NCI-H510A treated with DMSO at 0.1 percent for 48 hours (cell line): Measurements from ENCODE around the gene MRPL16.
"Not testable (repeated sequence)": the region's sequence is repeated elsewhere in the genome, so short reads cannot be mapped to it uniquely, and the experiment has no call there.

Experiments used
- DNase-seq: peaks from one replicate; lab custom pipeline; 2025; lab: John Stamatoyannopoulos, UW

Gene MRPL16

DNA sequence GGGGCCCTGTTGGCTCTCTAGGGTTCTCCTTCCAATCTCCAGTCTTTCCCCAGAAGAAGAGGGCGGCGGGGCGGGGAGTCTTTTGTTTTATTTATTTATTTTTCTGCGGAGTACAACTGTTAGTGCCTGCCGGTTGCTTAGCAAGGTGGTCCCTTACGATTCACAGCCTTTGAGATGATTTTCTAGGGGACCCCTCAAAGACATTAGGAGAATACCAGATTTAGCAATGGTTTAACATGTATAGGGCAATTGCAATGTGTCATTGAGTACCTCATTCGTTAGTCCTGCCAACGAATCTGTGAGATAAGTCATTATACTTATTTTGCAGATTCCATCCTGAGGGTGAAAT, 307 bp upstream of the MRPL16 start:
- no peak for DNase-seq

DNA sequence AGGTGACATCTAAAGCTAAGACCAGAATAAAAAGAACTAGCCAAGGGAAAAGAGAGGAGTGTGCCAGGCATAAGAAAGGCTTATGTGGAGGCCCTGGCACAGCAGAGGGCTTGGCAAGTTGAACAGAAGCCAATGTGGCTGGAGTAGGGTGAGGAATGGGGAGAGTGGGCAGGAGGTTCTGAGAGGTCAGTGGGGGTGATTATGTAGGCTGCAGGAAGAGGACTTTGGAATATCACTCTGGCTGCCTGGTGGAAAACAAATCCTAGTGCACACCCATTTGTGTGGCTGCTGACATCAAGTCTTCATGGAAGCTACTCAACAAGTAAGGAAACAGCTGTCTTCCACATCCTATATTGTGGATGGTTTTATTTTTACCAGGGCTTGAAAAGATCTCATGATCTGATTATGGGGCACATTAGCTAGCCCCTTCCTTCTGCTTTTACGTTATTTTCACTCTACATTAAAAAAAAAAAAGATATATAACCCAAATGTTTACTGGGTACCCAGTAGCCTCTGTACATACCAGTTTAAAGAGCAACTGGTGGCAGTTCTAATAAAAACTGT, 3.4 kb downstream of the MRPL16 start:
- DNase-seq = no peak

DNA sequence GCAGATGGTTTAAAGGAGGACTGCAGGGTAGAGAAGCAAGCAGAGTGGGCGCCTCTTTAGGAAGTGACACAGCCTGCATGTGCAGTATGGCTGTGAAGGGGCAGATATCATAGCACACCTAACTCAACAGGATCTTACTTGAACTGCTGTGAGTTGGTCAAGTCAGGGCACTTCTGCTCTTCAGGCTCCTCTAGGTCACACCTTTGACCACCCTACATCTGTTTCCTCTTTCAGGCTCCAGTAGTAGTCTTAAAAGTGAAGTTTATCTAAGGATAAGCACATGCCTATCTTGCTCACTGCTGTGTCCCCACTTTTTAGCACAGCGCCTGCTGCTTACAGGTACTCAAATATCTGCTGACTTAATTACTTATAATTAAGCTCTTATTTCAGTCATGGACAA, 6.5 kb downstream of the MRPL16 start:
- DNase-seq = no peak

DNA sequence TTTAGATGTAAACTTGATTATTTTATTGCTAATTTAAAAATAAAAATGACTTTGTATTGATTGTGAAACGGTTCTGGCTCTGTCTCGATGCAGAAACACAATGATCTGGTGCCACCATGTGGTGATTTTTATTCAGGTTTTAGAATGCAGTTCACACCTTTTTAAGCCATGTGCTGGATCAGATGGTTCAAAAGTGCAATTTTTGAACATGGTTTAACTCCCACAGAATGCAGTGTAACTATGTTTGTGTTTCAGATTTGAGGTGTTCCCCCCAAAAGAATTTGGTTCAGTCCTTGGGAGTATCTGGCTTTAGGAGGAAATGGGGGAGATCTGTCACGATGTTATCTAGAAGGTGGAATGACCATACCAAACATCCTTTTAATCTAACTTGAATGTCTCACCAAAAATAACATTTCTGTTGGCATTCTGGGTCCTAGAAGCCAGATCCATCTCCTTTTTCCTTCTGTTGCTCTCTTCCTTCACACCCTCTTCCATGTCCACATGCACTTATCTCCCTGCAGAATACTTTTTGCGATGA, 7.9 kb downstream of the MRPL16 start:
- DNase-seq = peak; percentile 29

DNA sequence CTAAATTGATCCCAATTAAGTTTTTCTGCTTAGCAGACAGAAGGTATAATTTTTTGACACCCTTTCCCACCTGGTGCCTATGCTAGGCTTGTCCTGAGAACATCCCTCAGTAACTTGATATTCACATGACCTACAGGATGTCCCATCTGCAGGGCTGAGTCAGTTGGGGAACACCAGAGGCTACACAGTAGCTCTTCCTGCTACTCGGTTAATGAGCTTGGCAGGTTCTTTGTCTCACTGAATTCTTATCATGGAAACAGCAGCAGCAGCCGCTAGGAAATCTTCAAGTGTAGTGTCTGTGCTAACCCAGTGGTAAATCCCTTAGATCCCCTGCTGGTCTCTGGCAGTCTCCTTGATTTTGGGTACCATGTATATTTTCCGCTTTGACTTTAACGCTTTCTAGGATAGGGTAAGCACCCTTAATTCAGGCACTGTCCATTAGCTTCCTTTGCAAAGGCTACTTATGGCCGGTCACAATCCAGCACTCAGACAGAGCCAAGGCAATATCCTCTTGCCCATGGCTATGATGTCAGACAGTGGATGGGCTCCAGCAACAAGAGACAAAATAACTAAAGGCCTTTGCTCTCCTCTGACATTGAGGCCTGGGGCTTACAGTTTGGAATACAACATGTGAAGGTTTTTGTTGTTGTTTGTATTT, 8.5 kb downstream of the MRPL16 start:
- no peak for DNase-seq

DNA sequence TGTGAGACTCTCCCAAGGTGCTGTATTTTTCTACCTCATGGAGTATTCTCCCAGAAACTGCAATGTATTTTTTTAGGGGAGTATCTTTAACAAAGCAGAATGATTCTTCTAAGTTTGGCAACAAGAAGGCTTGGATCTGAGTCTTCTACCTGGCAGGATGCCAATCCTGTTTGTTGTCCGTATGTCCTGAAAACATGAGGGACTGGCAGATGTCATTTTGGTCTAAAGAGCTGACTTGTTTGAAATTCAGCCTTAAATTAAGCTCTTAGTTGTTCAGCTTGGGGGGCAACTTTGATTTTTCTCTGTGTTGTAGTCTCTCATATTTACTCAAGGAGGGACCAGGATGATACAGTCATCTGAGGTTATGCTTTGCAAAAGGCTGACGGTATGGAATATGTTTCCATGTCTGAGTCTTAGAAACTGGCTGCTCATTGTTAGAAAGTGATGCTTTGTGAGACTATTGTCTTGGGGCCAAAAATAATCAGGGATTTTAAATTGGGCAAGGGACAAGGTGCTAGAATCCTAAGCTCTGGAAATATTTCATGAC, 9.3 kb downstream of the MRPL16 start:
- DNase-seq = no peak

DNA sequence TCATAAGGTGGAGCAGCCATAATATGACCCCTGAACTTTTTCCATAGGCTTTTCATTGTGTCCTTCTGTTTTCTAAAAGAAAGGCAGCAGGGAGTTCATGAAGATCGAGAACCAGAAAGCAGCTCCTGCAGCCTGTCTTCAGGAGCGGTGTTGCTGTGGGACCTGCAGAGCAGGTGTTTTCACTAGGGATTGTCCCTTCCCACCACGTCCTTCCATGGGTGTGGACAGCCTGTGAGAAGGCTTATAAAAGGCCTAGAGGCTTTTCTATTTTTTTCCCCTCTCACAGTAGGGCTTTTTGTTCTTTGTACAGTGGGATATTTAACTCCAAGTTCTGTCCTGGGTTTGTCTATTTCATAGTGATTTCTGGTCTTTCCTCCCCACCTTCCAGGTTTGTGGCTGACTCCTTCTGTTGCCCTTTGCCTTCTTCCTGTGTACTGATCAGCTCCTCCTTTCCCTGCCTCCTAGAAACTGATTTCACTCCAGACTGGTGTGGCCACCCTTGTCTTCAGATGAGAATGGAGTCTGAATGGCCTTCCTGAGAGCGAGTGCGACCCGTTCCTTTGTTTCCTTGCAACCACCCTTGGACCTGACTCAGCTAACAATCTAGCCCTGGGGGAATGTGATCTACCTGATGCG, 10.1 kb downstream of the MRPL16 start:
- no peak for DNase-seq

DNA sequence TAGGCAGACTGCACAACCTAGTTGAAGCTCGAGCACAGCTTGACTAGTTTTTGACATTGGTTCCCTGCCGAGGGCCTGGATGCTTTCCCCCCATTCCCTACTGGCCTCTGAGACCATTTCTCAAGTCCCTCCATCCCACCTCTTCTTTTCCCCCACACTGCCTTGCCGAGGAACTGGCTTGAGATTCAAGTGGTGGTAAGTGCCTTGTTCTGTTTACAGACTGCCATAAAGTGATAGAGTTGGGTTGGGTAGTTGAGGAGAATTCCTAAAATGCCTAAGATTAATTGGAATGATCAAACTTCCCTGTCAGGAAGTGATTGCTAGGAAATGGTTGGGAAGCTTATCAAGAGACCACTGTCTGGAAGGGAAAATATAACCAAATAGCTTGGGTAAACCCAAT, 16.2 kb downstream of the MRPL16 start:
- no peak for DNase-seq

DNA sequence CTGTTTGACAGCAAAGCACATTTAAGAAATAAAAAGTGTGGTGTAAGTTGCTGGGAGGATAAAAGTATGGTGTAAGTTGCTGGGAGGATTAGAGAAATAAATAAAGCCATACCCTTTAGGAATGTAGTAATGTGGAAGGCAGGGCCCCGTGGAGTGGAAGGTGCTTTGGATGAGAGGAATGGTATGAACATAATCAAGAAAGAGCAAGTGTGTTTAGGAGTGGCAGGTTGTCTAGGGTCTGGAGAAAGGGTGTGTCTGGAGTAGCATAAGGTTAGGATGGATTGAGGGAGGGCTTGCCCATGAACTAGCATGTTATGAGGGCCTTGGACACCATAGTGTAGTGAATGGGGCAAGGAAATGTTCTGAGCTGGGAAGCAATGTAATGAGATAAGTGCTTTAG, 18.1 kb downstream of the MRPL16 start:
- no peak for DNase-seq

DNA sequence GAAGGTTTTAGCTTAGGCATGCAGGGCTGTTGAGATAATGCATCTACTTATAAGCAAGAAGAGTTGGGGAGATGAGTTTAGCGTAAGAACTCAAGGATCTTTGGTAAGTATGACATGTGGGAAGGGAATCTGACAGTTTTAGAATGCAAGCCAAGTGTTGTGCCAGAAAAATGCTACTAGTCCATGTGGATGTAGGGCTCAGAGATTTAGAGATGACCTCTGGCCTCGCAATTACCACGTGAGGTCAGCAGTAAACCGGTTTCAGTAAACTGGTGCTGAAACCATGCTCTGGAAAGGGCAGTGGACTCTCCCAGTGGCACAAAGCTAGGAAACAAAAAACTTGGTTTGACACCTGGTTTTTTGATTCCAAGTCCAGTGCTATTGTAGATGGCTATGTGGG, 18.9 kb downstream of the MRPL16 start:
- DNase-seq = no peak

DNA sequence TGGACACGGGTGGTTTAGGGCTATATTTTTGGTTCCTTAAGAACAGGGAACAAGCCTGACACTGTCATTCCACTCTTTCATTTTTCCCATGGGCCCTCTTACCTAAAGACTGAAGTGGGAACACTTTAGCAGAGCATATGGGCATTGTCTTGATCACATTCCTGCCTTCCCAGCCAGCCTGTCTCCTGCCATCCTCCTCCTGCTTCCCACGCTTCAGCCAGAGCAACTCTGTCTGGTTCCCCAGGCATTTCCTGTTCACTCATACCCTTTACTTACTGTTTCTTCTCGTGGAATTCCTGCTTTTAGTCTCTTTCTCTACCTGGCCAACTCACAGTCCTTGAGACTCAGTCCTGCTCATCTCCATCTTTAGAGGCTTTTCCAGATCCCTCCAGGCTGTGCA, 22.8 kb downstream of the MRPL16 start:
- no peak for DNase-seq

DNA sequence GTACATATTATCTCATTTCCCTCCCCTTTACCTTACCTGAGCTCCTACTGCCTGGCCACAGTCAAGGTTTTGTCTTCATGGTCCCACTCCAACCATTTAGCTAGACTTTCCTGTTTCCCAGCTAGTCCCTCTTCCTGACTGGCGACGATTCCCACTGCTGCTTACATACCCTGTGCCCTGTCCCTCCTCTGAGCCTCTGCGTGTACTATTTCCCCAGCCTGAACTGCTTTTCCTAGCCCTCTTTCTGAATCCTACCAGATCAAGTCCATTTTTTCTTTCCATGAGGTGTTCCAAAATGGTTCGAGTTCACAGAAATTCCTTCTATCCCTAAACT, 23.4 kb downstream of the MRPL16 start:
- DNase-seq = no peak

DNA sequence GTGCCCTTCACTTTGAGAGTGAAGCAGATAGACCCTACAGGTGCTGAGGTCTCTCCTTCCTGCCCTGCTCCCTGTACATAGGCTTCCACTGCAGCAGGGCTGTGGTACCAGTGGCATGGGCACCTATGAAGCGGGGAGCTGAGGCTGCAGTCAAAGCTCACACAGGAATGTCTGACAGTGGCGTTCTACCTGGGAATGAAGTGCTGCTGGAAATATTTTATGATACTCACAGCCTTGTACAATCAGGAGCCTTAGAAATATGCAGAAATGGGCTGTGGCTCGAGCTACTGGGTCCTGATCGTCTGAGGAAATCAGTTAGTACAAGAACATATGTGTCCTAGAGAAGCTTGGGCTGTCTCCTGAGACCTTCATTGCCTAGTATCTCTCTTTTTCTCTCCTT, 24.8 kb downstream of the MRPL16 start:
- no peak for DNase-seq

DNA sequence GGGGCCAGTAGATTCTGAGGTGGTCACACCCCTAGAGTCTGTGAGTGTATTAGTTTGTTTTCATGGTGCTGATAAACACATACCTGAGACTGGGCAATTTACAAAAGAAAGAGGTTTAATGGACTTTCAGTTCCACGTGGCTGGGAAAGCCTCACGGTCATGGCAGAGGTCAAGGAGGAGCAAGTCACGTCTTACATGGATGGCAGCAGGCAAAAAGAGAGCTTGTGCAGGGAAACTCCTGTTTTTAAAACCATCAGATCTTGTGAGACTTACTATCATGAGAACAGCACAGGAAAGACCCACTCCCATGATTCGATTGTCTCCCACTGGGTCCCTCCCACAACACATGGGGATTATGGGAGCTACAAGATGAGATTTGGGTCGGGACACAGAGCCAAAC, 26.1 kb downstream of the MRPL16 start:
- DNase-seq = not testable (repeated sequence)

DNA sequence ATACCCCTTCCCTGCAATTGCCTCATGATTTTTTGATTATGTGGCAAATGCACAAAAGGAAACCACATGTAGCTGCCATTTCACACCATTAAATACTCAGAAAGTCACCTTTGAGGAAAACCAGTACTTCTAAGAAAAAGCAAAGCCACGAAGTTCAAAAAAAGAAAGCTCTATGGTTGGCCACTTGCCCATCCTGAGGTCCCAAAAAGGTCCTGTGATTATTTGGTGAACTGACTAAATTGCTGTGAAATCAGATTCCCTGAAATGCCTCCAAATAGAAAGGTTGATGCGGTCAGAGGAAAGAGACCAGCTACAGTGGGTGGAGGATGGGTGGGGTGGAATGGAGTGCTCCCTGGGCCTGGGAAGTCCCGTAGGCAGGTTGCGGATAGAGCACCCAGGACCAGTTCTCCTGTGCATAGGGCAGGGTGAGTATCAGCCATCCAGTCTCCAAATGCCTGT, 26.9 kb downstream of the MRPL16 start:
- DNase-seq = no peak

DNA sequence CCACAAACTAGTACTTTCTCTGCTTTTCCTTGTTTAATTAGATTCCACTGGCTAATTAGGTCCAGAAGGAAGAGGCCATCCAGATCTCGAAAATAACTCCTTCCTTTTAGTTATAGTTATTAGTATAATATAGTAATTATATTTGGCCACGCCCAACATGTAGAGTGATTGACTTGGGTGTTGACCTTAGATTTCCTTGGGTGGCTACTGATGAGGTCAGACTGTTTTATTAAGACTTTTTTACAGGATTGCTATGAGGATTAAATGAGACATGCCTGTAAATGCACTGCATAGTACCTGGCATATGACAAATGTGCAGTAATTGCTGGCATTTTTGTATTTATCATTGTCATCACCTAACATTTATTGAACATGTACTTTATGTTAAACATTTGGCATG, 28.5 kb downstream of the MRPL16 start:
- DNase-seq = no peak

DNA sequence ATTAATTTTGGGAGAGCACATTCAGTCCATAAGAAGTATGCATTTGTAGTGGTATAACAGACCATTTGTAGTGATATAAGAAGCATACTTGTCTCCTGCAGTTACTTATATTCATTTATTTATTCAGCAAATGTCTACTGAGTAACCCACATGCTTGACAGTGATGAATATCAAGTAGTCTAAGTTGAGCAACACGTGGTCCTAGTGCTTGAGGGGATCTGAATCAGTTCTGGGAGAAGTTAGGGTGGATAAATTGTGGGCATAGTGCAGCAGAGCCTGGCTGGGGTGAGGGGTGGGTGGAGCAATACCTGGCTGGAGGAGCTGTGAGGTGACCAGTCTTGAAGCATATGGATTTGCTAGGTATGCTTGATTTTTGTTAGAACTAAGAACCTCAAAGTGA, 31.1 kb downstream of the MRPL16 start:
- no peak for DNase-seq

DNA sequence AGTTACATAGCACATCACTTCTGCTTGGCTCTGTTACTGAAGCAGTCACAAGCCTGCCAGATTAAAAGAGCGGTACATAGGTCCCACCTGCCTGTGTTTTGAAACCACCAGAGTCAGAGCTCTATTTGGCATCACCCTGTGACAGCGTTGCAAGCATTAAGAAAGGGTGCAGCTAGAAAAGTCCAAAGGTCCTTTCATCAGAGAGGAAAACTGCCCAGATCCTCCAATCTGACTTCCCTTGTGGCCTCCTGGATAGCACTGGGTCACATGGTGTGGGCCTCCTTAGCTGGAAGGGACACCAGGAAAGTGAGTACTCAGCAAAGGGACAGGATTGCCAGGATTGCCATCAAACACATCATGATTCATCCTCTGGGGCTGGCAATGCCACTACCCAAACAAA, 32.5 kb downstream of the MRPL16 start:
- DNase-seq = no peak

DNA sequence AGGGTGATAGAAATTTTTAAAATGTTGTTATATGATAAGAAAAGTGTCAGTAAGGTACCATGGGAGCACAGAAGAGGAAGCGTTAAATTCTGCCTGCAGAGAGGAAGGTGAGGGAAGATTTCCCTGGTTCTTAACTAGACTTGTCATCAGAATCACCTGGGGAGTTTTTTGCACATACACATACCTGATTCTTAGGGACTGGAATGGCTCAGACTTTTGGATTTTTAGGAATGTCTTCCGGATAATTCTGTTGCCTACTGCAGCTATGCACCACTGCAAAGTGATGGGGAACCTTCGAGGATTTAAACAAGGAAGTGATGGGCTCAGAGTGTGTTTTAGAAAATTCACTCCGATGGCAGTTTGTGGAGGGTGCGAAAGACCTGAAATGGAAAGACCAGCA, 33.5 kb downstream of the MRPL16 start:
- DNase-seq = no peak

DNA sequence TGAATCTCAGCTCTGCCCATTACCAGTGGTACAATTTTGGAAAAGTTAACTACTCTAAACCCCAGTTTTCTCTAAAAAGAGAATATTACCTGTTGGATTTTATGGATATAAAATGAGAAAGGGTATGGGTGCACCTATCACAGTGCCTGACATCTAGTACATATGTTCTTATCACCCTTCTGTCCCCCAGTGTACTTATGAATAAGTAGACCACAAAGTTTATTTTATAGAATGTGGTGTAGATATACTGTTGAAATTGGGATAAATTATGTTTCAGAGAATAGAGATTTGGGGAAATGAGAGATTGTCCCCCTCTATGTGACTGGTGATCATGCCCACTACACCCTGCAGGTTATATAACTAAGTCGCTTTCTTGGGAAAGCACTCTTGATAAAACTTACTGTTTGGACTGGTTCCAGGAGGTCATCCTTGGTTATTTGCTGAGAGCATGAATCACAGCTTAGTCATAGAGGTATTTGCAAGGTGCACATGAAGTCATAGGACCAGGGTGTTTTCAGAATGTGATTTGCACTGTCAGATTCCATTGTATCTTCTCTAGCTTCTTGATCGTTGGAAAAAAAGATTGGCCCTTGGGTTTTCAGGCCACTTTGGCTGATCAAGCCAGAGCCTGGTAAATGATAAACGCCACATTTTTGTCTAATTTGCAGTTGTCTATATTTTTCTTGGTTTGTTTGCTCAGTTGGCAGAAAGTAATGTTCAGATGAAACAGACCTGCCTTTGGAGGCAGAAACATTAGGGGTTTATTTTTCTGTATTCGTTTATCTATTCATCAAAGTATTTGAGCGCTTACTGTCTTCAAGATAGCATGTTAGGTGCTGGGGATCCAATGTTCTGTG, 34.1 kb downstream of the MRPL16 start:
- no peak for DNase-seq

DNA sequence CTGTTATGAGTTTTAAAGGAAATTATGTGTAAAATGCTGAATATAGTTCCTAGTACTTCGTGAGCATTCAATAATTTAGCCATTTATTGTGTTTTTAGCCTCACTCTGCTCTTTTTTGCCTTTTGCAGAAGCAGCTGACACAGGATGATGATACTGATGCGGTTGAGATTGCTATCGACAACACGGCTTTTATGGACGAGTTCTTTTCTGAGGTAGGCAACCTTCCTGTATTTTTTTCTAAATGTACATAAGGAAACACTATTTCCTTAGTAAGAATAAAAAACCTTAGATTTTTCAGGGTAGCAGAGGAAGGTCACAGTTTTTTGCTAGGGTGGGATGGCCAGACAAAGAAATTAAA, 37.5 kb downstream of the MRPL16 start:
- DNase-seq = no peak

DNA sequence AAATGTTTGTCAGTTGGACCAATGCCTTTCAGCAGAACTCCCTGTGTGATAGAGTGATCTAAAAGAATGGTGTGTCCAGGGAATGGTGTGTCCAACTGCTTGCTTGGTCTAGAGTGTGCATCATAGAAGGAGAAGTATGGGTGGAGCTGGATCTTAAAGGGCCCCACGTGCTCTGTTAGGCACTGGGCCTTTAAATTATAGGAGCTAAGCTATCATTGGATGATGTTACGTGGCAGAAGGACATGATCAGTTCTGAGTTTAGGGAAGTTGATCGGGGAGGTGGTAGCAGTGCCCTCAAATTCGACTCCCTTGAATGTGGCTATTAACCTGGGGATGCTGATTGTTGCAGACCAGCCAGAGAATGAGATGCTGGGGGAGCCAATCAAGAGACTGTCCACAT, 39.0 kb downstream of the MRPL16 start:
- no peak for DNase-seq

DNA sequence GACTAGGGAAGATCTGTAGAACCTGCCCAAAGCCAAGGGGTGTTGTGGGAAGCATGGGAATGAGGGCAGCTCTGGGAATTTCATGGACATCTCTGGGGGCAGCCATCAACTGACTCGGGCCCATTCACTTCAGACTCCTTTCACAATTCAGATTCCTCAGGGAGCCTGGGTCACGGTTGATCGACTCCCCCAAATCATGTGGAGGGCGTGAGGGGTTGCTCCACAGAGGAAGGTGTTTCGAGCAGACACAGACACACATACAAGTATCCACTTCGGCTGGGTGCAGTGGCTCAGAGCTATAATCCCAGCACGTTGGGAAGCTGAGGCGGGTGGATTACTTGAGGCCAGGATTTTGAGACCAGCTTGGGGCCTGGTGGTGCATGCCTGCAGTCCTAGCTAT, 39.7 kb downstream of the MRPL16 start:
- no peak for DNase-seq
